ENCODE data around the gene S100A3.

The S100A3 gene

DNA sequence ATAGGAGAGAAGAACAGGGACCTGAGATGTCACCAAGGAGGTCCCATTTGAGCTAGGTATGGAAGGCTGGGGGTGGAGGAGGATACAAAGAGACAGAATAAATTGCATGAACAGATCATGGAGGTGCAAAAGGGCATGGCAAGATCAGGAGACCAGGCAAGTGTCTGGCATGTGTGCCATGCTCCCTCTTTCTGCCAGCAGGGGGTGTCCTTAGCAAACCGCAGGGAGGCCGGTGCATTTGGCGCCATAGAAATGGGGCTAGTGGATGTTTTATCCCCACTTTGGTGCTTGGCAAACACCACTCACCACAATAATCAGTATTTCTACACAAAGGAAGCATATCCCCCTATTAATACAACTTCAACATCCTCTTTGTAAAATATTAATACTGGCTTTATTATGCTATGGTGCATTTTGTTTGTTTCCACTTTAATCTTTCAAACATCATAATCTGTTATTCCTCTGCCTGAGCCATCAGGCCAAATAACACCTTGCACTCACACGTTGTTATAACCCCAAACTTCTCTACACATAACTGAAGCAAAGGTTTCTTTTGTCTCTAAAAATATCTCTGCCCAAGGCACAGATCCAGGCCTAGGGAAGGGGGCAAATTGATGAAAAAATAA lies 39.2 kb downstream of the S100A3 start:
- DNase-seq (ENCODE audit: low read depth) = peak; percentile 60

DNA sequence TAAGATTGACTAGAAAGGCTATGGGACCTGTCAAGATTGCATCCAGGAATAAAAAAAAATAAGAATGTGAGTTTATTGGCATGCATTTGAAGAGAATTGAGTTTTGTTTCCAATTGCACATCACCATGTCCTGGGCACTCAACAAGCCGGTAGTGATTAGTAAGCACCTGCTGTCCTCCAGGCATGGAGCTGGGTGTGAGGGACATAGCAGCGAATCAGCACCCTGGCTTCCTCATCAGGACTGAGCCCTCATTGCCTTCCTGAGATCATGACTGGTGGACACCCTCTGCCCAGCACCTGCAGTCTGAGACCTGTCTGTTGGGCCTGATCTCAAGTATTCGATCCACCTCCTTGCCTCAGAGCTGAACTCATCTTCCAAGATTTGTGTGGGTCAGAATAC lies 40.0 kb downstream of the S100A3 start:
- no peak for DNase-seq (ENCODE audit: low read depth)

DNA sequence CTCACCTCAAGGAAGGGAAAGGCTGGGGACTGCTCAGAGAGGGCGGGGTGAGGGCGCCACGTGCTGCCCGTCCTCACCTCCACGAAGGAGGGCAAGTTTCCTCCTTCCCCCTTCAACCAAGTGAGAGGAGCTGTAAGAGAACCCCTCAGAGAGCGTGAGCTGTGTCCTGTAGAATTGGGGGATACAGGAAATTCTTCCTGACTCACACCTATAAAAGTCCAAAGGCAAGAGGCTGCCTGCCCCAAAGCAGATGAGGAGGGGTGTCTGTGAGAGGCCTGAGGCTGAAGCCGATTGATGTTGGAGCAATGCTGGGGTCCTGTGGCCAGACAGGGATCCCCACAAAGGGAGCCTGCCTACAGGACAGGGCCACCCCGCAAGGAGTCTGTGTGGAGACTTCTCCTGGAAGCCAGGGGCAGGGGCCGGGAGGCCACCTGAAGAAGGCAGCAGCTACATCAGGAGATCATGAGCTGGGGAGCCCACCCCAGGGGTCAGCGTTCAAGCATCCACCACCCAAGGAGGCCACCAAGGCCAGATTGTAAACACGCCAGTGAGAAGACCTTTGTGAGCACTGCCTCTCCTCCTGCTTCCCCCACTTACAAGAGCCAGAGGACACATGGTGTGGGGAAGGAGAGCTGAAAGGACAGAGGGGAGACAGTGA lies 41.0 kb downstream of the S100A3 start:
- DNase-seq (ENCODE audit: low read depth) = no peak

DNA sequence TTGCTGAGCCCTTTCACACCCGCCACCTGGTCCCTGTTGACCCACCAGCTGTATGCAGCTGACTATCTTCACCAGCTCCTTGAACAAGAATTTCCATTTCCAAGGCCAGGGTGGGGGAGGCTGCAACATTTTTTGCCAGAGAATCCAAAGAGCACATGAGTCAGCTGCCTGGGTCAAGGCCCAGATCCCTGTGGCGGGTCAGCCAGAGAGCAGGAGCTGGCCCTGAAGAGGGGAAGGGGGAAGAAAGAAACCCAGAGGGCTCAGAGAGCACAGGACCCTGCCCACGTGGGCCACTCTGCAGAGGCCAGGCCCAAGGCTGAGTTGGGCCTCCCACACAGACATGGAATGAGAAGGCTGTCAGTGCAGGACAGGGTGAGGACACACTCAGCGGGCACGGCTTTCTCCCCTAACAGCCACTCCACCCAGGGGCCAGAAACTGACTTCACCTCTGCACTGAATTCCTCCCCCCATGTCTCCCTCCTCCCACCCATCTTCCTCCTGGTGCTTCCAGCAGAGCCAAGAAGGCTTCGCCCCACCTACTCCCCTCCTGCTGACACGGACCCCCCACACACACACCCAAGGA lies 42.1 kb downstream of the S100A3 start:
- no peak for DNase-seq (ENCODE audit: low read depth)

DNA sequence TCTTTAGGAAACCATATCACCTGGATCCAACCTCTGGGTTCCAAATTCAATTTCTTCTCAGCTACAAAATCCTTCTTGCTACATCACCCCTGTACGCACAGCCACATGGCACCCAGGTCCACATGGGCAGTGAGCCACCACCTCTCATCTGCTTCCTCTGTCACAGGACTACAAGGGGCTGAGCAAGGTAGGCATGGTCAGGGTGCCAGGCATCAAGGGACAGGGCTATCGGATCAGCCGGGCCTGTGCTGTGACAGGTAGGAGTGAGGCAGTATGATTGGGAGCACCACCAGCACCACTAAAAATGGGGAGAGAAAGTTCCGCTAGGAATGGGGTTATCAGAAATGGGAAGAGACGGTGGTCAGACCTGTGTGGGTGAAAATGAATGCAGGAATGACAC lies 42.7 kb downstream of the S100A3 start:
- DNase-seq (ENCODE audit: low read depth) = no peak

DNA sequence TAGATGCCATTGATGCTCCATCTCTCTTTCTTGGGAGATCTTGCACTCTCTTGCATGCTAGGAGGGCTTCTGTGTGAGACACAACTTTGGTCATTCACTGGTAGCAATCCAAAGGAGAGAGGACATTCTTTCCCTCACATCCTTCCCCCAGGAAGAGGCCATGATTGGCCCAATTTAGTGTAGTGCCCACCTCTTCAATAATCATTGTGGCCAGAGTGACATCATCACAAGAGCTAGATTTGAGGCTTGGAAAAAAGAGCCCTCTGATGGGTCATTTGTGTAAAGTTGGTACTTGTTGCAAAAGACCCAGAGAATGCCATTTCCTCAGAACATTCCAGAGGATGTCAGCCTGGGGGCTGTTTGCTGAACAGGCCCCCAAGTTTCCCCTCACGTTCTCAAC lies 43.5 kb downstream of the S100A3 start:
- DNase-seq (ENCODE audit: low read depth) = no peak

DNA sequence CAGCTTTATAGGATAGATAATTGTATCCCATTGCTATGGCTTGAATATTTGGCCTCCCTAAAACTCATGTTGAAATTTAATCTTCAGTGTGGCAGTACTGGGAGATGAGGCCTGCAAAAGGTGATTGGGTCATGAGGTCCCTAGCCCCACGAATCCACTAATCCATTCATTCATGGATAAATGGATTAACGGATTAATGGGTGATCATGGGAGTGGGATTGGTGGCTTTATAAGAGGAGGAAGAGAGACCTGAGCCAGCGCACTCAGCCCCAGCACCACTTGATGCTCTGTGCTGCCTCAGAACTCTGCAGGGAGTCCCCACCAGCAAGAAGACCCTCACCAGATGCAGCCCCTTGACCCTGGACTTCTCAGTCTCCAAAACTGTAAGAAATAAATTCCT lies 45.3 kb downstream of the S100A3 start:
- no peak for DNase-seq (ENCODE audit: low read depth)

DNA sequence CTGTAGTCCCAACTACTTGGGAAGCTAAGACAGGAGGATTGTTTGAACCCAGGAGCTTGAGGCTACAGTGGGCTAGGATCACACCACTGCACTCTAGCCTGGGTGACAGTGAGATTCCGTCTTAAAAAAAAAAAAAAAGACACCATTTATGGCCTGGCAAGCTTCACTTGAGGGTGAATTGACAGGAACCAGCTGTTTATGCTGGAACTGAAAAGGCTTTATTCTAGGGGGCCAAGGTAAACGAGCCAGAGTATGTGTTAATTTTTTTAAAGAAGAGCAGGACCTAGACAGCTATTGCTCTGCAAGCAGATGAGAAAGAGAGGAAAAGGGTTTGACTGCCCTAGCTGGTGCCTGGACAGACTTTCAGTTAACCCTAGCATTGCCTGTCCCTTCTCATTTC lies 50.3 kb downstream of the S100A3 start:
- no peak for DNase-seq (ENCODE audit: low read depth)

Measured in activated T-cell treated with anti-CD3 and anti-CD28 coated beads for 48 hours (primary cell).